CD4-positive, alpha-beta T cell treated with Interleukin-15 for 1 hour (primary cell): ENCODE data around the gene SMIM10L1.

ENCODE experiments used
- DNase-seq: peaks from one replicate; pipeline ENCODE4 v3.0.0-alpha.2; 2020

SMIM10L1 gene

DNA sequence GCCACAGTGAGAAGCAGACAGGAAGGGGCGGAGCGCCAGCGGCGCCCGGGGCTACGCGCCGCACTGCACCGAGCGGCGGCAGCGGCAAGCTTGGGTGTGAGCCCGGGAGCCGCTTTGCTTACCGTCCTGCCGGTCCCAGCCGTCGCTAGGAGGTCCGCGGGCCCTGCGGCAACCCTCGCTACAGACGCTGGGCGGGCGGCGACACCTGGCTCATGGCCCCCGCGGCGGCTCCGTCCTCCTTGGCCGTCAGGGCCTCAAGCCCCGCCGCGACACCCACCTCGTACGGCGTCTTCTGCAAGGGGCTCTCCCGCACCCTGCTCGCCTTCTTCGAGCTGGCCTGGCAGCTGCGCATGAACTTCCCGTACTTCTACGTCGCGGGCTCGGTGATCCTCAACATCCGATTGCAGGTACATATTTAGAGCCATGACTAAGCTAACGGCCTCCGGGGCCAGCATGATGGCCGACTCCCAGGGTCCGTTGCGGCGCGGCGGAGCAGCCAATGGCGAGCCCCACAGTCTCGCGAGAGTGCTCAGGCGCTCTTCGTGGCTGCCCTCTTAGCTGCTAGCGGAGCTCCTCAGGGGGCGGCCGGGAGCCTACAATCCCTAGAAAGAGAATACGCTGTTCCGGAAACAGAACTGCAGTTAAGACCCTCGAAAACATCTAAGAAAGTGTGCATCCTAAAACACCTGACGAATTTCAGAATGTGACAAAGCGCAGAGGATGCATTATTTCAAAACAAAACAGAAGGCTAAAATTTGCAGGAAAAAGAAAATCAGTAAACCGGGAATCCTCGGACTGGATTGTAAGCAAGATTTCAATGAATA lies at the start of gene SMIM10L1:
Gene SMIM10L1 (plus strand): TSS at position 50 of the 824 bp plus-strand sequence. CDS start 163 bp downstream, at position 213.
- DNase-seq = peak; percentile 91

- DNase-seq = no peak
Measured at GRCh38 chr12:11130382-11130781, 40.6 kb upstream of the SMIM10L1 start.

DNA sequence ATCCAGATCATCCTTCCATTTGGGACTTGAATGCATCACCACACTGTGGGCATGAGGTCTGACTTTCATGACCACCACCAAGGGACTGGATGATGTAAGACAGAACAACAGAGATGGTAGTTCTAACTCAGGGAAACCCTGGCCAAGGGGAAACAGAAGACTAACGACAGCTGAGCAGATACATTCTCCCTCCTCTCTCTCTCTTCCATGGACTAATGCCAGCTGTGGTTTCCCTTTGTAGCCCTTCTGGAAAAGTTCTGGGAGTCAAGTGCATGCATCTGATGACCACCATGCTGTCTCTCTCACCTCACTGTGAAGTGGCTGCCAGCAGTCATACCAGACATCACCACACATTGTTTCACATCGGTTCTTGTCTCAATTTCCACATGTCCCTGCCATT lies 40.0 kb upstream of the SMIM10L1 start:
- no peak for DNase-seq

GRCh38 chr12:11133162-11133561 lies 37.8 kb upstream of the SMIM10L1 start:
- no peak for DNase-seq

DNA sequence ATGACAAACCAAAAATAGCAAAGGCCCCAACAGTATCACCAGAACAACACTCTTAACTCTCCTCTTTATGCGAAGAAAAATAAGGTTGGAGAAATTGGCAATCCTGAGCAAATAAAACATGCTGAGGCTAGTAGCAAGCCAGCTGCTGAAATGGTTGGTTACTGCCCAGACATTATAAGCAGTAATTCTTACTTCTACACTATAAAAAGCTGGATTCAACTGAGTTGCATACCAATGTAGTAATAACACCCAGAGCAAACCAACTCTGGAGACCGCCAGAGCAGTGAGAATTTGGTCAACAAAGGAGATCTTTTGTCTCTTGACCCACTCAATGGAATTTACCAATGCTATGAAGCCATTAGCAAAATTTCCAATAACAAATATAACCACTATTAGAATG lies 37.2 kb upstream of the SMIM10L1 start:
- no peak for DNase-seq

- DNase-seq = no peak
Measured at GRCh38 chr12:11134305-11134704, 36.7 kb upstream of the SMIM10L1 start, which contains the start of gene TAS2R30. Gene TAS2R30, minus strand, starts transcription at chr12:11134644. Its CDS starts 400 bp downstream, at chr12:11134244.

DNA sequence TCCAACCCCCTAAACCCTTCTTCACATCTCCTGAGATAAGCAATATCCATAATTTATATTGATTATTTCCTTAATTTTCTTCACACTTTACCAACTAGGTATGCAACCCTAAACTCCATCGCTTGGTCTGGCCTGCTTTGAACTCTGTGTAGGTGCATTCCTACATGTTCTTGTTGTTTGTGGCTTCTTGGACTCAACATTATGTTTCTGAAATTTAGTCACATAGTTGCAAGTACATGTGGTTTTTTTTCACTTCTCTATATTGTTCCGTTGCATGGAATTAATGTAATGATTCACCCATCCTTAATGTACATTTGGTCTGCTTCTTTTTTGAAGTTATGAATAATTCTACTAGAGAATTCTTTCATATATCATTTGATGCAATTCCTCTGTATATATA lies 34.9 kb upstream of the SMIM10L1 start:
- DNase-seq = no peak

DNA sequence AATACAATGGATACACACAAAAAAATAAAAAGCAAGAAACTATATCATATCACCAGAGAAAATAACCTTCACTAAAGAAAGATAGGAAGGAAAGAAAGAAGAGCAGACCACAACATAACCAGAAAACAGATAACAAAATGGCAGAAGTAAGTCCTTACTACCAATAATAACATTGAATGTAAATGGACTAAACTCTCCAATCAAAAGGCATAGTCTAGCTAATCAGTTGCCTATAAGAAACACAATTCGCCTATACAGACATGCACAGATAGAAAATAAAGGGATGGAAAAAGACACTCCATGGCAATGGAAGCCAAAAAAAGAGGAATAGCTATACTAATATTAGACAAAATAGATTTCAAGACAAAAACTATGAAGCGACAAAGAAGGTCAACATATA lies 27.6 kb upstream of the SMIM10L1 start:
- DNase-seq = no peak

- no peak for DNase-seq
Measured at GRCh38 chr12:11144297-11144696, 26.7 kb upstream of the SMIM10L1 start.

DNA sequence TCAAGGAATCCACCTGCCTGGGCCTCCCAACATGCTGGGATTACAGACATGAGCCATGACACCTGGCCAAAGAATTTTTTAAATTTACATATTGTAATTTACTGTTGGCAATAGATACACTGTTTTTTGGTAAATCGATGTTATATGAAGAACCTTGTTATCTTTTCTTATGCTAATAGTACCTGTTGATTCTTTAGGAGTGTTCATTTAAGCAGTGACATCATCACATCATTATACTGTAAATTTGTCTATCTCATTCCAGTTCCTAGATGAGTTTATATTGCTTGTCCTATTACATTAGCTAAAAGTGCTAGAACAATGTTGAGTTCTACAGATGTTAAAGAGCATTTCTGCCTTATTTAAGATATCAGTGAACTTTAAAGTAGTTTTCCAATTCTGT lies 23.6 kb upstream of the SMIM10L1 start:
- DNase-seq = no peak

GRCh38 chr12:11150832-11151231 lies 20.2 kb upstream of the SMIM10L1 start:
- no peak for DNase-seq

- DNase-seq = no peak
Measured at GRCh38 chr12:11152725-11153124, 18.3 kb upstream of the SMIM10L1 start.

DNA sequence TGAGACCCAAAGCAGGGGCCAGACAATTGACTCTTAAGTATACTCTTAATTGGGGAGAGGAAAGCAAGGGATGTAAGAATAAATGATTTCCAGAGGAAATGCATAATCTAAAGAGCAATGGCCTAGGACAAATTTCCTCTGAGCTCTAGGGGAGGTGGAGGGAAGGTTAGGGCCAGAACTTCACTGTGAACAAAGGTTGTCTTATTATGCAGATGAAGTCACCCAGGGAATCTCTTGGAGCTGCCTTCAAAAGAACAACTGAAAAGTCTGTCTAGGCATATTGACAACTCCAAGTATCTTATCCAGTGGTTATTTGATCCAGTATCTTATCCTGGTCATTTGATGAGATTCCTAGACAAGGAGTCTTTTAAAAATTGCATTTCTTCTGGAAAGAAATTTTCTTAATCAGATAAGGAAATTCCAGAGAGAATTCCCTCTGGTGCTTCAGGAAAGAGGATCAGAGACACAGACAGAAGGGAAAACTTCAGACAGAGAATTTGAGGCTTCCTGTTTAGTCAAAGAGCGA lies 16.5 kb upstream of the SMIM10L1 start:
- no peak for DNase-seq

- DNase-seq = no peak
Measured at GRCh38 chr12:11158885-11159444, 12.0 kb upstream of the SMIM10L1 start.

- no peak for DNase-seq
Measured at GRCh38 chr12:11162502-11162901, 8.5 kb upstream of the SMIM10L1 start.

- DNase-seq = no peak
Measured at GRCh38 chr12:11164384-11164783, 6.6 kb upstream of the SMIM10L1 start.

DNA sequence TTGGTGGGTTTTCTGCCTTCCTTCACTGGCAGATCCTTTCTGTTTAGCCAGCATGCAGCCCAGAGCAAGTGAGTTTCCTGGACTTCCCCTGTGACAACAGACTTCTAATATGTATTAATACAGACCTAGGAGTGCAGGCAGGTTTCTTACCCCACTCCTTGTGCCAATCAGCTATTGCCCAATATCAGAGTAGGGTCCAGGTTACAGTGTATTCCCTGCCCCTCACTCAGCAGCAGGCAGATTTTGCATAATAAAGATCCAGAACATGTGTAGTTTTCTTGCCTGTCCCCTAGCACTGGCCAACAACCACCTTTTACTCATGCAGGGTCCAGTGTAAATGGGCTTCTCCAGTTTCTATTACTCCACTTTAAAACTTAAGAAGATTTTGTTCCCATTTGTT lies 4.7 kb upstream of the SMIM10L1 start:
- no peak for DNase-seq

DNA sequence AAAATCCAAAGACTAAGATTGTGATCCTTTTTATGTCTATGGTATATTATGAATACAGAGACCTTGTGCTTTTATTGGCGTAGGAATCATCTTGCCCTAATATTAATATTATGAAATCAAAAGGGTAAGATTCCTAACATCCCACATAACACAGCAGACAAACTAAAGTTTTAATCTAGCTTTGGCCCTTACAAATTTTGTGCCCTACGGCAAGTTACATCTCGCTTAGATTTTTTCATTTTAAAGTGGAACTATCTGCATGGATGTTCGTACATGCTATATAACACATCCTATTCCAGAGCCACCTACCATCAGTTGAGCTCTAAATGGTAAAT lies 217 bp upstream of the SMIM10L1 start:
- no peak for DNase-seq

- no peak for DNase-seq
Measured at GRCh38 chr12:11171969-11172675, 1.1 kb downstream of the SMIM10L1 start.

DNA sequence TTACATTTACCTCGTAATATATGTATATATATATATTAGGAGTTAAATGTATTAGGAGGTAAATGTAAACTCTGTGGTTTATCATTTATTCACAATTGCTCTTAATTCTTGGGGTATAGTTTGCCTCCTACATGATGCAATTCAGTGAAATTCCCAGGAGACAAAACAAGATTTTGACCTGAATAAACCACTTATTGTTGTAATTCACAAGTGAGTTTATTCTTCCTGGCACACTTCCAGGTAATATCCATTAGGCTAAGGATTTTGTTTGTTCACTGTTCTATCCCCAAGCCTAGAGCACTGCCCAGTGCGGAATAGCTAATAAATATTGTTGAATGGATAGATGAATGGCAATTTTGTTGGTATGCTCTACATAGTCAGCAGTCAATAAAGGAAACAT lies 3.0 kb downstream of the SMIM10L1 start:
- no peak for DNase-seq

DNA sequence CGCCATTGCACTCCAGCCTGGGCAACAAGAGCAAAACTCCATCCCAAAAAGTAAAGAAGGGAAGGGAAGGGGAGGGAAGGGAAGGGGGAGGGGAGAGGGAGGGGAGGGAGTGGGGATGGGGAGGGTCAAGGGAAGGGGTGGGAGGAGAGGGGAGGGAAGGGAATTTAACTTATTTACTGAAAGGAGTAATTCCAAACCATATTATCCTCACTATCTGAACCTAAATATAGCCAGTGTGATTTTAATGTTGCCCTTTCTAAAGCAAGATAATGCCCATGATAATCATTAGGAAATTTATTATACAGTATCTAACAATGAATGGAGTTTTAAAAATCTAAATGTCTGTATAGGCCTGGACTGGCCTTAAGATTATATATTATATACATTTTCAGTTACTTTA lies 7.3 kb downstream of the SMIM10L1 start:
- no peak for DNase-seq

DNA sequence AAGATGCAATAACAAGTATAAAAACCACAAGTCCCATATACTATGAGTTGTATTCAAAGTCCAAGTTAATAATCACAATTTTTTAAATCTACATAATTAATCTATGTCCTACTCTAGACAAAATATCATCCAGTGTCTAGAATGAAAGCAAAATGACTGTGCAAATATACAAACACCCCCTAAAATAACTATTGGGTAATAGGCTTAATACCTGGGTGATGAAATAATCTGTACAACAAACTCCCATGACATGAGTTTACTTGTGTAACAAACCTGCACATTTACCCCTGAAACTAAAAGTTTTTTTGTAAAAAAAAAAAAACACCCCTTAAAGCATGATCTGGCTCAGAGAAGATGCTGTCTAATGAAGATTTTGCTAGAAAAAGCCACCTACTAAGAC lies 11.5 kb downstream of the SMIM10L1 start:
- no peak for DNase-seq

GRCh38 chr12:11183011-11183410 lies 12.0 kb downstream of the SMIM10L1 start:
- no peak for DNase-seq

- DNase-seq = no peak
Measured at GRCh38 chr12:11186837-11187236, 15.8 kb downstream of the SMIM10L1 start, which contains the start of gene TAS2R42. Gene TAS2R42, minus strand, starts transcription at chr12:11186937. Its CDS starts 0 bp downstream, at chr12:11186937.
